ENCODE measurements around the gene TASOR2.

TASOR2 gene

GRCh38 chr10:5684318-5684970 lies at the start of gene TASOR2:
TSS of gene TASOR2 (plus strand) at chr10:5684838. CDS start at chr10:5720643, 35,805 bp downstream.
- peak; percentile 96 for DNase-seq (ENCODE audit: low spot score)

GRCh38 chr10:5634918-5635317 lies 49.7 kb upstream of the TASOR2 start:
- DNase-seq (ENCODE audit: low spot score) = no peak

- DNase-seq (ENCODE audit: low spot score) = no peak
Observed at GRCh38 chr10:5638494-5638893, 46.1 kb upstream of the TASOR2 start.

GRCh38 chr10:5639066-5639465 lies 45.6 kb upstream of the TASOR2 start:
- DNase-seq (ENCODE audit: low spot score) = no peak

- DNase-seq (ENCODE audit: low spot score) = no peak
Observed at GRCh38 chr10:5640036-5640435, 44.6 kb upstream of the TASOR2 start.

GRCh38 chr10:5640501-5640900 lies 44.1 kb upstream of the TASOR2 start:
- no peak for DNase-seq (ENCODE audit: low spot score)

GRCh38 chr10:5641501-5641900 lies 43.1 kb upstream of the TASOR2 start:
- no peak for DNase-seq (ENCODE audit: low spot score)

- no peak for DNase-seq (ENCODE audit: low spot score)
Observed at GRCh38 chr10:5643346-5644067, 41.1 kb upstream of the TASOR2 start.

- no peak for DNase-seq (ENCODE audit: low spot score)
Observed at GRCh38 chr10:5644930-5645329, 39.7 kb upstream of the TASOR2 start.

GRCh38 chr10:5645375-5645774 lies 39.3 kb upstream of the TASOR2 start:
- no peak for DNase-seq (ENCODE audit: low spot score)

- DNase-seq (ENCODE audit: low spot score) = no peak
Observed at GRCh38 chr10:5645944-5646617, 38.6 kb upstream of the TASOR2 start.

GRCh38 chr10:5647507-5648240 lies 37.0 kb upstream of the TASOR2 start:
- no peak for DNase-seq (ENCODE audit: low spot score)

- no peak for DNase-seq (ENCODE audit: low spot score)
Observed at GRCh38 chr10:5648494-5649457, 35.9 kb upstream of the TASOR2 start.

GRCh38 chr10:5649746-5650145 lies 34.9 kb upstream of the TASOR2 start:
- no peak for DNase-seq (ENCODE audit: low spot score)

- DNase-seq (ENCODE audit: low spot score) = no peak
Observed at GRCh38 chr10:5650664-5651387, 33.8 kb upstream of the TASOR2 start.

- no peak for DNase-seq (ENCODE audit: low spot score)
Observed at GRCh38 chr10:5651388-5651764, 33.3 kb upstream of the TASOR2 start.

GRCh38 chr10:5652746-5653145 lies 31.9 kb upstream of the TASOR2 start:
- DNase-seq (ENCODE audit: low spot score) = no peak

GRCh38 chr10:5654218-5654755 lies 30.4 kb upstream of the TASOR2 start:
- DNase-seq (ENCODE audit: low spot score) = no peak

GRCh38 chr10:5655121-5655520 lies 29.5 kb upstream of the TASOR2 start:
- DNase-seq (ENCODE audit: low spot score) = no peak
